ENCODE results near the gene CFAP57. TPM values are rescaled to one million over a fixed set of nuclear protein-coding genes. Genes with fewer than 3 reads are reported as not detected.
A peak's percentile ranks its signal among the peaks of the same experiment; 100 is the strongest.

The CFAP57 gene
- total and polyA plus RNA-seq, 2 of the 13 experiments (the other 11 are each of a cell fraction or from before 2014, with no cell fraction given): 0.01 TPM; not detected in 1

DNA sequence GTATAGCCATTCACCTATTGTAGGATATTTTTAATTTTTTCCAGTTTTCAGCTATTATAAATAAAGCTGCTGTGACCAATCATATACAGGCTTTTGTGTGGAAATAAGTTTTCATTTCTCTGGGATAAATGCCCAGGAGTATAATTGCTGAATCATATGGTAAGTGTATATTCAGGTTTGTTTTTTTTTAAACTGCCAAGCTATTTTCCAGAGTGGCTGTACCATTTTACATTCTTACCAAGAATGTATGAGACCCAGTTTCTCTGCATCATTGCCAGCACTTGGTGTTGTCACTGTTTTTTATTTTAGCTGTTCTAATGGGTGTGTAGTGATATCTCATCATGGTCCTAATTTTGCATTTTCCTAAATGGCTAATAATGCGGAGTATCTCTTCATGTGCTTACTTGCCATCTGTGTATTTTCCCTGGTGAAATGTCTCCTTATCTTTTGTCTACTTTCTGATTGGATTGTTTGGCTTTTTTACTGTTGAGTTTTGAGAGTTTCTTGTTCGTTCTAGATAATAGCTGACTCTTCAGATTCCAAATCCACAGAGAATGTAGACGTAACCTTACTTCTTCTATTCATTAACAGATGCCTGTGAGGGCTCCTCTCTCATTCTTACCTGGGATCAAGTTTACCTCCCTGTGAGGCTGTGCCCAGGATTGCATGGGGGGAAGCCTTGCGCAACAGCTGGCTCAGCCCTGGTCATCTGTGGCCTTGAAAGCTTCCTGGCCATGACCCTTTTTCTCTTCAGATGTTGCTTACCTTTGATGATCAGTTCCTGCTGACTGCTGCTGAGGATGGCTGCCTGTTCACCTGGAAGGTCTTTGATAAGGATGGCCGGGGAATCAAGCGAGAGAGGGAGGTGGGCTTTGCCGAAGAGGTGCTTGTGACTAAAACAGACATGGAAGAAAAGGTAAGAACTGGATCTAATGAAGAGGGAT lies 42.6 kb downstream of the CFAP57 start (continued):
- TF ChIP-seq KDM1A (CRISPR knock-in tag; IDR thresholded peaks at IDR 0.05) (peak; percentile 15; the same call in 1 of the 2 replicates), ZFP37 (CRISPR knock-in tag; IDR thresholded peaks at IDR 0.05; ENCODE audit: borderline replicate concordance) (no peak), HDAC1 (CRISPR knock-in tag; IDR thresholded peaks at IDR 0.05) (peak; percentile 37; the same call in 1 of the 2 replicates), HNF4A (CRISPR knock-in tag; IDR thresholded peaks at IDR 0.05) (peak; percentile 27; the same call in 1 of the 2 replicates), ZNF7 (CRISPR knock-in tag; IDR thresholded peaks at IDR 0.05) (peak; percentile 8; the same call in 1 of the 2 replicates), HOXA5 (CRISPR knock-in tag; IDR thresholded peaks at IDR 0.05) (0 out of 2 replicates have a peak, but pooled peaks have one; percentile 28), ZNF644 (CRISPR knock-in tag; IDR thresholded peaks at IDR 0.05; ENCODE audit: low read depth) (0 out of 2 replicates have a peak, but pooled peaks have one; percentile 22), FOXO1 (CRISPR knock-in tag; IDR thresholded peaks at IDR 0.05) (peak; percentile 54; the same call in 1 of the 2 replicates), NR2F6 (IDR thresholded peaks at IDR 0.05) (peak; percentile 65), NR2F6 (CRISPR knock-in tag; IDR thresholded peaks at IDR 0.05) (peak; percentile 85), RXRA (CRISPR knock-in tag; IDR thresholded peaks at IDR 0.05) (peak; percentile 67; the same call in 1 of the 2 replicates), KMT2B (CRISPR knock-in tag; IDR thresholded peaks at IDR 0.05) (no peak), ZGPAT (CRISPR knock-in tag; IDR thresholded peaks at IDR 0.05) (0 out of 2 replicates have a peak, but pooled peaks have one; percentile 38), CEBPG (CRISPR knock-in tag; IDR thresholded peaks at IDR 0.05) (peak; percentile 79), FOSL2 (CRISPR knock-in tag; IDR thresholded peaks at IDR 0.05) (peak; percentile 74), ZNF143 (CRISPR knock-in tag; IDR thresholded peaks at IDR 0.05) (no peak), GABPA (IDR thresholded peaks at IDR 0.05; ENCODE audit: low read depth, low read length) (no peak), GABPA (CRISPR knock-in tag; IDR thresholded peaks at IDR 0.05; ENCODE audit: low read depth) (peak; percentile 46; the same call in 1 of the 2 replicates)
- TF ChIP-seq, protein P1, sequence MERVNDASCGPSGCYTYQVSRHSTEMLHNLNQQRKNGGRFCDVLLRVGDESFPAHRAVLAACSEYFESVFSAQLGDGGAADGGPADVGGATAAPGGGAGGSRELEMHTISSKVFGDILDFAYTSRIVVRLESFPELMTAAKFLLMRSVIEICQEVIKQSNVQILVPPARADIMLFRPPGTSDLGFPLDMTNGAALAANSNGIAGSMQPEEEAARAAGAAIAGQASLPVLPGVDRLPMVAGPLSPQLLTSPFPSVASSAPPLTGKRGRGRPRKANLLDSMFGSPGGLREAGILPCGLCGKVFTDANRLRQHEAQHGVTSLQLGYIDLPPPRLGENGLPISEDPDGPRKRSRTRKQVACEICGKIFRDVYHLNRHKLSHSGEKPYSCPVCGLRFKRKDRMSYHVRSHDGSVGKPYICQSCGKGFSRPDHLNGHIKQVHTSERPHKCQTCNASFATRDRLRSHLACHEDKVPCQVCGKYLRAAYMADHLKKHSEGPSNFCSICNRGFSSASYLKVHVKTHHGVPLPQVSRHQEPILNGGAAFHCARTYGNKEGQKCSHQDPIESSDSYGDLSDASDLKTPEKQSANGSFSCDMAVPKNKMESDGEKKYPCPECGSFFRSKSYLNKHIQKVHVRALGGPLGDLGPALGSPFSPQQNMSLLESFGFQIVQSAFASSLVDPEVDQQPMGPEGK (CRISPR knock-in tag; IDR thresholded peaks at IDR 0.05): 0 out of 2 replicates have a peak, but pooled peaks have one; percentile 29
- TF ChIP-seq, protein P2, sequence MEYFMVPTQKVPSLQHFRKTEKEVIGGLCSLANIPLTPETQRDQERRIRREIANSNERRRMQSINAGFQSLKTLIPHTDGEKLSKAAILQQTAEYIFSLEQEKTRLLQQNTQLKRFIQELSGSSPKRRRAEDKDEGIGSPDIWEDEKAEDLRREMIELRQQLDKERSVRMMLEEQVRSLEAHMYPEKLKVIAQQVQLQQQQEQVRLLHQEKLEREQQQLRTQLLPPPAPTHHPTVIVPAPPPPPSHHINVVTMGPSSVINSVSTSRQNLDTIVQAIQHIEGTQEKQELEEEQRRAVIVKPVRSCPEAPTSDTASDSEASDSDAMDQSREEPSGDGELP (IDR thresholded peaks at IDR 0.05; ENCODE audit: borderline replicate concordance, low read depth): peak; percentile 86
- TF ChIP-seq, protein P3, sequence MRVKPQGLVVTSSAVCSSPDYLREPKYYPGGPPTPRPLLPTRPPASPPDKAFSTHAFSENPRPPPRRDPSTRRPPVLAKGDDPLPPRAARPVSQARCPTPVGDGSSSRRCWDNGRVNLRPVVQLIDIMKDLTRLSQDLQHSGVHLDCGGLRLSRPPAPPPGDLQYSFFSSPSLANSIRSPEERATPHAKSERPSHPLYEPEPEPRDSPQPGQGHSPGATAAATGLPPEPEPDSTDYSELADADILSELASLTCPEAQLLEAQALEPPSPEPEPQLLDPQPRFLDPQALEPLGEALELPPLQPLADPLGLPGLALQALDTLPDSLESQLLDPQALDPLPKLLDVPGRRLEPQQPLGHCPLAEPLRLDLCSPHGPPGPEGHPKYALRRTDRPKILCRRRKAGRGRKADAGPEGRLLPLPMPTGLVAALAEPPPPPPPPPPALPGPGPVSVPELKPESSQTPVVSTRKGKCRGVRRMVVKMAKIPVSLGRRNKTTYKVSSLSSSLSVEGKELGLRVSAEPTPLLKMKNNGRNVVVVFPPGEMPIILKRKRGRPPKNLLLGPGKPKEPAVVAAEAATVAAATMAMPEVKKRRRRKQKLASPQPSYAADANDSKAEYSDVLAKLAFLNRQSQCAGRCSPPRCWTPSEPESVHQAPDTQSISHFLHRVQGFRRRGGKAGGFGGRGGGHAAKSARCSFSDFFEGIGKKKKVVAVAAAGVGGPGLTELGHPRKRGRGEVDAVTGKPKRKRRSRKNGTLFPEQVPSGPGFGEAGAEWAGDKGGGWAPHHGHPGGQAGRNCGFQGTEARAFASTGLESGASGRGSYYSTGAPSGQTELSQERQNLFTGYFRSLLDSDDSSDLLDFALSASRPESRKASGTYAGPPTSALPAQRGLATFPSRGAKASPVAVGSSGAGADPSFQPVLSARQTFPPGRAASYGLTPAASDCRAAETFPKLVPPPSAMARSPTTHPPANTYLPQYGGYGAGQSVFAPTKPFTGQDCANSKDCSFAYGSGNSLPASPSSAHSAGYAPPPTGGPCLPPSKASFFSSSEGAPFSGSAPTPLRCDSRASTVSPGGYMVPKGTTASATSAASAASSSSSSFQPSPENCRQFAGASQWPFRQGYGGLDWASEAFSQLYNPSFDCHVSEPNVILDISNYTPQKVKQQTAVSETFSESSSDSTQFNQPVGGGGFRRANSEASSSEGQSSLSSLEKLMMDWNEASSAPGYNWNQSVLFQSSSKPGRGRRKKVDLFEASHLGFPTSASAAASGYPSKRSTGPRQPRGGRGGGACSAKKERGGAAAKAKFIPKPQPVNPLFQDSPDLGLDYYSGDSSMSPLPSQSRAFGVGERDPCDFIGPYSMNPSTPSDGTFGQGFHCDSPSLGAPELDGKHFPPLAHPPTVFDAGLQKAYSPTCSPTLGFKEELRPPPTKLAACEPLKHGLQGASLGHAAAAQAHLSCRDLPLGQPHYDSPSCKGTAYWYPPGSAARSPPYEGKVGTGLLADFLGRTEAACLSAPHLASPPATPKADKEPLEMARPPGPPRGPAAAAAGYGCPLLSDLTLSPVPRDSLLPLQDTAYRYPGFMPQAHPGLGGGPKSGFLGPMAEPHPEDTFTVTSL (CRISPR knock-in tag; IDR thresholded peaks at IDR 0.05; ENCODE audit: borderline replicate concordance): peak; percentile 19; the same call in 1 of the 2 replicates
